MCF 10A (cell line): Measurements from ENCODE around the gene SSX2IP. TPM values are rescaled to one million over a fixed set of nuclear protein-coding genes. Genes with fewer than 3 reads are reported as not detected.

ENCODE experiments used
- BruUV-seq: library from RNA; stranded (reverse); fragments of 400-500 nt; replicated peaks from 2 replicates; lab custom pipeline; 2021; lab: Mats Ljungman, UMichigan
- CTCF ChIA-PET: fragments of 300-600 bp; sonication (Branson Sonifier 250); formaldehyde crosslinking; extraction: SDS; loops from one replicate; lab custom pipeline; 2021; ENCODE audit warnings: antibody characterized with exemption, inconsistent platforms; lab: Yijun Ruan, JAX
- POLR2A ChIA-PET: fragments of 300-600, 350-650 bp; sonication (Branson Sonifier 250); formaldehyde crosslinking; extraction: SDS; loops from one replicate; lab custom pipeline; 2020; ENCODE audit warnings: antibody characterized with exemption, inconsistent platforms; lab: Yijun Ruan, JAX
- DNase-seq: peaks from one replicate; pipeline ENCODE4 v3.0.0-alpha.2; 2018; ENCODE audit not compliant: unreplicated experiment
- H3K27ac Mint-ChIP-seq: one replicate; pipeline ENCODE4 v1.8.0; 2022; ENCODE audit warnings: mild to moderate bottlenecking, low read depth, mixed read lengths; ENCODE audit not compliant: unreplicated experiment
- H3K27me3 Mint-ChIP-seq: one replicate; pipeline ENCODE4 v1.8.0; 2022; ENCODE audit warnings: mixed read lengths; ENCODE audit not compliant: insufficient read depth, unreplicated experiment
- H3K36me3 Mint-ChIP-seq: one replicate; pipeline ENCODE4 v1.8.0; 2022; ENCODE audit warnings: mild to moderate bottlenecking, moderate library complexity, mixed read lengths; ENCODE audit not compliant: insufficient read depth, unreplicated experiment
- H3K4me1 Mint-ChIP-seq: one replicate; pipeline ENCODE4 v1.8.0; 2022; ENCODE audit warnings: mixed read lengths; ENCODE audit not compliant: insufficient read depth, unreplicated experiment
- H3K4me3 Mint-ChIP-seq: one replicate; pipeline ENCODE4 v1.8.0; 2022; ENCODE audit warnings: mild to moderate bottlenecking, moderate library complexity, mixed read lengths; ENCODE audit not compliant: unreplicated experiment
- H3K9me3 Mint-ChIP-seq: one replicate; pipeline ENCODE4 v1.8.0; 2022; ENCODE audit warnings: mixed read lengths; ENCODE audit not compliant: unreplicated experiment
- CTCF ChIP-seq: fragments of 200-600 bp; IDR thresholded peaks from one replicate; pipeline ENCODE4 v1.8.0; 2022; ENCODE audit warnings: antibody characterized with exemption, mild to moderate bottlenecking; ENCODE audit not compliant: unreplicated experiment
- intact Hi-C: fragments of 100-400 bp; cut with micrococcal nuclease; formaldehyde crosslinking; loops from 2 replicates; pipeline ENCODE4 v1.14.1; 2022
- total RNA-seq: library from RNA; stranded (reverse); gene quantifications from 2 replicates; pipeline ENCODE4 v1.2.3, GENCODE V29; 2022

The SSX2IP gene
- total RNA-seq, 1 experiment from 2014 or later = 19.4 TPM

- BruUV-seq = no TSS peak
- intact Hi-C loops = no loop called here
- Mint-ChIP-seq H3K9me3 (no peaks in the 10 kb centered on the region), H3K27ac (no peak overlapping the region), H3K27me3 (no peaks in the 10 kb centered on the region), H3K4me1 (peaks cover 40% of the 10 kb centered on the region), H3K4me3 (peak overlapping the region; percentile 97), H3K36me3 (peaks cover 6% of the 10 kb centered on the region)
- CTCF ChIA-PET = interaction anchor here (0.6 to 3.0 kb wide), 13 partner anchors 8 to 541 kb away, joined by 3 to 16 read pairs (median 4); no protein-coding TSS in a partner anchor
- peak; percentile 26 for DNase-seq
- POLR2A ChIA-PET = interaction anchor here (0.6 to 4.7 kb wide), 13 partner anchors 8 to 188 kb away, joined by 3 to 49 read pairs (median 4); partner anchors contain the start of genes CTBS, GNG5 and SPATA1
- TF ChIP-seq CTCF = no peak
These were observed 1.7 kb downstream of the SSX2IP start for GRCh38 chr1:84688463-84689061.

- no TSS peak for BruUV-seq
- intact Hi-C loops = no loop called here
These were observed 2.4 kb downstream of the SSX2IP start for GRCh38 chr1:84687714-84688462.

GRCh38 chr1:84686223-84686622 lies 4.0 kb downstream of the SSX2IP start:
- TF ChIP-seq CTCF = no peak
- POLR2A ChIA-PET = no interaction called here
- Mint-ChIP-seq H3K4me3 (no peak overlapping the region), H3K36me3 (peaks cover 6% of the 10 kb centered on the region), H3K27ac (no peak overlapping the region), H3K9me3 (no peaks in the 10 kb centered on the region), H3K27me3 (no peaks in the 10 kb centered on the region), H3K4me1 (peaks cover 39% of the 10 kb centered on the region)
- intact Hi-C loops = no loop called here
- DNase-seq = no peak
- no TSS peak for BruUV-seq
- CTCF ChIA-PET = interaction anchor here (0.6 kb wide), 1 partner anchor 11 kb away, joined by 3 read pairs; no protein-coding TSS in a partner anchor

More at GRCh38 chr1:84687714-84688462, 2.4 kb downstream of the SSX2IP start:
- Mint-ChIP-seq H3K4me3 (no peak overlapping the region), H3K27me3 (no peaks in the 10 kb centered on the region), H3K4me1 (peaks cover 40% of the 10 kb centered on the region), H3K9me3 (no peaks in the 10 kb centered on the region), H3K27ac (no peak overlapping the region), H3K36me3 (peaks cover 6% of the 10 kb centered on the region)
- TF ChIP-seq CTCF = no peak
- no peak for DNase-seq
- ChIA-PET POLR2A (interaction anchor here (1.5 to 4.7 kb wide), 5 partner anchors 11 to 182 kb away, joined by 4 to 49 read pairs (median 11); partner anchors contain the start of genes GNG5 and SPATA1), CTCF (interaction anchor here (0.6 to 3.0 kb wide), 8 partner anchors 8 to 208 kb away, joined by 3 to 16 read pairs (median 5); no protein-coding TSS in a partner anchor)

- intact Hi-C loops = no loop called here
- H3K9me3 Mint-ChIP-seq = no peaks in the 10 kb centered on the region
- BruUV-seq = no TSS peak
- ChIA-PET POLR2A (no interaction called here), CTCF (no interaction called here)
- H3K27ac Mint-ChIP-seq = no peak overlapping the region
- H3K36me3 Mint-ChIP-seq = no peaks in the 10 kb centered on the region
- H3K4me3 Mint-ChIP-seq = no peak overlapping the region
- no peaks in the 10 kb centered on the region for H3K27me3 Mint-ChIP-seq
- no peak for TF ChIP-seq CTCF
- DNase-seq = no peak
- peaks cover 22% of the 10 kb centered on the region for H3K4me1 Mint-ChIP-seq
These were observed 6.8 kb downstream of the SSX2IP start for GRCh38 chr1:84683508-84683907.
